Breast epithelium (tissue), 3 donors: ENCODE results near the gene TECTA.

Experiments used
- POLR2A ChIP-seq: fragments of 450-650 bp; IDR thresholded peaks from one replicate; pipeline ENCODE4 v1.6.1; 2016; ENCODE audit warnings: antibody characterized with exemption, mild to moderate bottlenecking, moderate library complexity
- POLR2AphosphoS5 ChIP-seq, 3 donors: sonication (generic); formaldehyde crosslinking; IDR thresholded peaks; one replicate each; pipeline ENCODE4 v1.6.1; 2017; ENCODE audit warnings: antibody characterized with exemption in 3 of 3
- TF ChIP-seq, protein P1 (sequence below), 3 donors: fragments of 450-650 bp; IDR thresholded peaks; one replicate each; pipeline ENCODE4 v1.5.1; 2016 to 2017; ENCODE audit warnings: antibody characterized with exemption in 3 of 3, mild to moderate bottlenecking in 3 of 3, moderate library complexity in 3 of 3

DNA sequence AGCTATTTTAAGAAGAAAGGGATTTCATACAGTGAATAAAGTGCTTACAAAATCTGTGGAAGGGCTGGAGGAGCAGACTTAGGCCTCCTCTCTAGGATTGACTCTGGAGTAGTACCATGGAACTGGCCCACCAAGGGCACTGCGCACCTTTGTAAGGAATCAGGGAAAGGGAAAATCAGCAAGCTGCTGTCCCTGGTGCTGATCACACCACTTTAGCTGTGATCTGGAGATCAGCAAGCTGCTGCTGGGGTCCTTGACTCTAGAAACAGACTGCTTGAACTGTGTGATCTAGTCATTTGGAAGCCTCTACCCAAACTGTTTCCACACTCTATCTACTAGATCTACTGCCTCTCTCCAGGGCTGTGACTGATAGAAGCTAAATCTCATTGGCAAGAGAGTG lies 18.4 kb upstream of the TECTA start:
- TF ChIP-seq POLR2A (no peak), POLR2AphosphoS5 (IDR thresholded peaks at IDR 0.05) (no peak)
- TF ChIP-seq, protein P1, sequence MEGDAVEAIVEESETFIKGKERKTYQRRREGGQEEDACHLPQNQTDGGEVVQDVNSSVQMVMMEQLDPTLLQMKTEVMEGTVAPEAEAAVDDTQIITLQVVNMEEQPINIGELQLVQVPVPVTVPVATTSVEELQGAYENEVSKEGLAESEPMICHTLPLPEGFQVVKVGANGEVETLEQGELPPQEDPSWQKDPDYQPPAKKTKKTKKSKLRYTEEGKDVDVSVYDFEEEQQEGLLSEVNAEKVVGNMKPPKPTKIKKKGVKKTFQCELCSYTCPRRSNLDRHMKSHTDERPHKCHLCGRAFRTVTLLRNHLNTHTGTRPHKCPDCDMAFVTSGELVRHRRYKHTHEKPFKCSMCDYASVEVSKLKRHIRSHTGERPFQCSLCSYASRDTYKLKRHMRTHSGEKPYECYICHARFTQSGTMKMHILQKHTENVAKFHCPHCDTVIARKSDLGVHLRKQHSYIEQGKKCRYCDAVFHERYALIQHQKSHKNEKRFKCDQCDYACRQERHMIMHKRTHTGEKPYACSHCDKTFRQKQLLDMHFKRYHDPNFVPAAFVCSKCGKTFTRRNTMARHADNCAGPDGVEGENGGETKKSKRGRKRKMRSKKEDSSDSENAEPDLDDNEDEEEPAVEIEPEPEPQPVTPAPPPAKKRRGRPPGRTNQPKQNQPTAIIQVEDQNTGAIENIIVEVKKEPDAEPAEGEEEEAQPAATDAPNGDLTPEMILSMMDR (IDR thresholded peaks at IDR 0.05): no peak
